Stimulated activated CD8-positive, alpha-beta memory T cell treated with anti-CD3 and anti-CD28 coated beads, Interleukin-7, amount 100 ng/mL, for 48 hours (primary cell): ENCODE measurements around the gene TOM1L2.

Experiments used
- DNase-seq, 2 donors: peaks; one replicate each; pipeline ENCODE4 v3.0.0-alpha.2; 2020; ENCODE audit warnings: low read depth in 1 of 2; ENCODE audit errors: extremely low read depth in 1 of 2

TOM1L2 gene

GRCh38 chr17:17837966-17838962 is 133.9 kb downstream of the TOM1L2 start:
- DNase-seq = no peak

- no peak for DNase-seq
Measured at GRCh38 chr17:17837380-17837821, 134.8 kb downstream of the TOM1L2 start.

- peak; percentile 50 to 52 for DNase-seq
Measured at GRCh38 chr17:17836818-17837379, 135.3 kb downstream of the TOM1L2 start, which contains the start of gene SREBF1. TSS of gene SREBF1 (minus strand) at chr17:17836986. CDS start at chr17:17836817, 169 bp downstream.

- peak; percentile 92 to 95 for DNase-seq
Measured at GRCh38 chr17:17836250-17836817, 135.9 kb downstream of the TOM1L2 start.

GRCh38 chr17:17835415-17836249 is 136.6 kb downstream of the TOM1L2 start:
- no peak for DNase-seq

GRCh38 chr17:17834974-17835373 is 137.2 kb downstream of the TOM1L2 start:
- DNase-seq = no peak

GRCh38 chr17:17833658-17834357 is 138.4 kb downstream of the TOM1L2 start:
- no peak for DNase-seq

- DNase-seq = no peak
Measured at GRCh38 chr17:17832032-17832363, 140.2 kb downstream of the TOM1L2 start.

- DNase-seq = no peak
Measured at GRCh38 chr17:17831208-17832031, 140.8 kb downstream of the TOM1L2 start.

- no peak for DNase-seq
Measured at GRCh38 chr17:17830740-17831207, 141.4 kb downstream of the TOM1L2 start.

- no peak for DNase-seq
Measured at GRCh38 chr17:17830269-17830567, 142.0 kb downstream of the TOM1L2 start.

- no peak for DNase-seq
Measured at GRCh38 chr17:17827826-17828621, 144.2 kb downstream of the TOM1L2 start.

GRCh38 chr17:17826942-17827785 is 145.0 kb downstream of the TOM1L2 start:
- DNase-seq = no peak

- no peak for DNase-seq
Measured at GRCh38 chr17:17826342-17826713, 145.9 kb downstream of the TOM1L2 start.

GRCh38 chr17:17824783-17825614 is 147.2 kb downstream of the TOM1L2 start:
- DNase-seq = no peak

- no peak for DNase-seq
Measured at GRCh38 chr17:17824119-17824782, 147.9 kb downstream of the TOM1L2 start.
